SK-N-SH (cell line): ENCODE results near the gene KRTAP5-4.

Source experiments
- CHD2 ChIP-seq: fragments of 150-350 bp; IDR thresholded peaks from 2 replicates; pipeline ENCODE4 v1.6.1; 2018; ENCODE audit warnings: low read length; ENCODE audit not compliant: partially characterized antibody
- TAF1 ChIP-seq: IDR thresholded peaks from 2 replicates; pipeline ENCODE4 v1.6.1; 2012; ENCODE audit warnings: low read depth, mild to moderate bottlenecking, low read length, moderate library complexity, borderline replicate concordance
- TCF12 ChIP-seq: IDR thresholded peaks from 2 replicates; pipeline ENCODE4 v1.4.0; 2012
- TF ChIP-seq, protein P1 (sequence below): fragments of 200-600 bp; sonication (generic); IDR thresholded peaks from 2 replicates; pipeline ENCODE4 v1.6.1; 2017; ENCODE audit warnings: antibody characterized with exemption, mild to moderate bottlenecking, moderate library complexity
- TF ChIP-seq, protein P2 (sequence below): IDR thresholded peaks from 2 replicates; pipeline ENCODE4 v1.6.1; 2012; ENCODE audit warnings: mild to moderate bottlenecking, low read depth, low read length, moderate library complexity

DNA sequence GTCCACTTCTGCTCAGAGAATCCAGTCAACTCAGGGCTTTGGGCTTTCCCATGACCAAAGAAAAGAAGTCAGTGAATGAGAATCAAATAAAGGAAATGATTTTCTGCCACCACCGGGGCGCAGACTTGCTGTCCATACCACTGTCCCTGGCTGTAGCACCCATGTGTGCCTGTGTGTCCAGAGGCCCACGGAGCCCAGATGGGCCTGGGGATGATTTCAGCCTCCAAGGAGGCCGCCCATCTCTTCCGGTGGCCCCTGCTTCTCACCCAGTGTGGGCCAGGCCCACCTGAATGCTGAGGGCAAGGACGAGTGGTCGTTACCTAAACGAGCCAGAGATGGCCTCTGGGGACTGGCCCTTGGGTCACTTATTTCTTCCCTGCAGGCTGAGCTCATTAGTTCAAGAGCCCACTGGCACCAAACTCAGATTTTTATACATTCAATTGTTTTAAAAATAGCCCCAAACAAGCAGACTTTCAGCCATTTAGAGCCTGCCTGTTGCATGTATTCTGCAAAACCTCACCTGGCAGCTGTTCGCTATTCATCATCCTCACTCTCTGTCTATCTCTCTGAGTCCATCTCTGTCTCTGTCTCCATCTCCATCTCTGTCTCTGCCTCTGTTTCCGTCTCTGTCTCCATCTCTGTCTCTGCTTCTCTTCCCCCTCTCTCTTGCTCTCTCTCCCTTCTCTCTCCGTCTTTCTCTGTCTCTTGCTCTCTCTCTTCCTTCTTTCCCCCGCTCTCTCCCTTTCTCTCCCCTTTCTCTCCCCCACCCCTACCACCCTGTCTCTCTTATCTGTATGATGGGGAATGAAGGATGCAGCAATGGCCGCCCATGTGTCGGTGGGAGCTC, 31.8 kb upstream of the KRTAP5-4 start:
- TF ChIP-seq, protein P1, sequence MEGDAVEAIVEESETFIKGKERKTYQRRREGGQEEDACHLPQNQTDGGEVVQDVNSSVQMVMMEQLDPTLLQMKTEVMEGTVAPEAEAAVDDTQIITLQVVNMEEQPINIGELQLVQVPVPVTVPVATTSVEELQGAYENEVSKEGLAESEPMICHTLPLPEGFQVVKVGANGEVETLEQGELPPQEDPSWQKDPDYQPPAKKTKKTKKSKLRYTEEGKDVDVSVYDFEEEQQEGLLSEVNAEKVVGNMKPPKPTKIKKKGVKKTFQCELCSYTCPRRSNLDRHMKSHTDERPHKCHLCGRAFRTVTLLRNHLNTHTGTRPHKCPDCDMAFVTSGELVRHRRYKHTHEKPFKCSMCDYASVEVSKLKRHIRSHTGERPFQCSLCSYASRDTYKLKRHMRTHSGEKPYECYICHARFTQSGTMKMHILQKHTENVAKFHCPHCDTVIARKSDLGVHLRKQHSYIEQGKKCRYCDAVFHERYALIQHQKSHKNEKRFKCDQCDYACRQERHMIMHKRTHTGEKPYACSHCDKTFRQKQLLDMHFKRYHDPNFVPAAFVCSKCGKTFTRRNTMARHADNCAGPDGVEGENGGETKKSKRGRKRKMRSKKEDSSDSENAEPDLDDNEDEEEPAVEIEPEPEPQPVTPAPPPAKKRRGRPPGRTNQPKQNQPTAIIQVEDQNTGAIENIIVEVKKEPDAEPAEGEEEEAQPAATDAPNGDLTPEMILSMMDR, result no peak
- TF ChIP-seq TAF1 (no peak), TCF12 (no peak), CHD2 (no peak)
- TF ChIP-seq, protein P2, sequence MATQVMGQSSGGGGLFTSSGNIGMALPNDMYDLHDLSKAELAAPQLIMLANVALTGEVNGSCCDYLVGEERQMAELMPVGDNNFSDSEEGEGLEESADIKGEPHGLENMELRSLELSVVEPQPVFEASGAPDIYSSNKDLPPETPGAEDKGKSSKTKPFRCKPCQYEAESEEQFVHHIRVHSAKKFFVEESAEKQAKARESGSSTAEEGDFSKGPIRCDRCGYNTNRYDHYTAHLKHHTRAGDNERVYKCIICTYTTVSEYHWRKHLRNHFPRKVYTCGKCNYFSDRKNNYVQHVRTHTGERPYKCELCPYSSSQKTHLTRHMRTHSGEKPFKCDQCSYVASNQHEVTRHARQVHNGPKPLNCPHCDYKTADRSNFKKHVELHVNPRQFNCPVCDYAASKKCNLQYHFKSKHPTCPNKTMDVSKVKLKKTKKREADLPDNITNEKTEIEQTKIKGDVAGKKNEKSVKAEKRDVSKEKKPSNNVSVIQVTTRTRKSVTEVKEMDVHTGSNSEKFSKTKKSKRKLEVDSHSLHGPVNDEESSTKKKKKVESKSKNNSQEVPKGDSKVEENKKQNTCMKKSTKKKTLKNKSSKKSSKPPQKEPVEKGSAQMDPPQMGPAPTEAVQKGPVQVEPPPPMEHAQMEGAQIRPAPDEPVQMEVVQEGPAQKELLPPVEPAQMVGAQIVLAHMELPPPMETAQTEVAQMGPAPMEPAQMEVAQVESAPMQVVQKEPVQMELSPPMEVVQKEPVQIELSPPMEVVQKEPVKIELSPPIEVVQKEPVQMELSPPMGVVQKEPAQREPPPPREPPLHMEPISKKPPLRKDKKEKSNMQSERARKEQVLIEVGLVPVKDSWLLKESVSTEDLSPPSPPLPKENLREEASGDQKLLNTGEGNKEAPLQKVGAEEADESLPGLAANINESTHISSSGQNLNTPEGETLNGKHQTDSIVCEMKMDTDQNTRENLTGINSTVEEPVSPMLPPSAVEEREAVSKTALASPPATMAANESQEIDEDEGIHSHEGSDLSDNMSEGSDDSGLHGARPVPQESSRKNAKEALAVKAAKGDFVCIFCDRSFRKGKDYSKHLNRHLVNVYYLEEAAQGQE, result no peak
